ENCODE data around the gene CCDC149. TPM values are rescaled to one million over a fixed set of nuclear protein-coding genes. Genes with fewer than 3 reads are reported as not detected.

The CCDC149 gene
- total RNA-seq, 4 donors from 2014 or later, result 0.91 to 13.9 (median 5.7) TPM

- DNase-seq, result no peak
- intact Hi-C loops (cut with DNase I), result no loop called here
Observed at GRCh38 chr4:24920008-24920407, 7.2 kb upstream of the CCDC149 start.

DNA sequence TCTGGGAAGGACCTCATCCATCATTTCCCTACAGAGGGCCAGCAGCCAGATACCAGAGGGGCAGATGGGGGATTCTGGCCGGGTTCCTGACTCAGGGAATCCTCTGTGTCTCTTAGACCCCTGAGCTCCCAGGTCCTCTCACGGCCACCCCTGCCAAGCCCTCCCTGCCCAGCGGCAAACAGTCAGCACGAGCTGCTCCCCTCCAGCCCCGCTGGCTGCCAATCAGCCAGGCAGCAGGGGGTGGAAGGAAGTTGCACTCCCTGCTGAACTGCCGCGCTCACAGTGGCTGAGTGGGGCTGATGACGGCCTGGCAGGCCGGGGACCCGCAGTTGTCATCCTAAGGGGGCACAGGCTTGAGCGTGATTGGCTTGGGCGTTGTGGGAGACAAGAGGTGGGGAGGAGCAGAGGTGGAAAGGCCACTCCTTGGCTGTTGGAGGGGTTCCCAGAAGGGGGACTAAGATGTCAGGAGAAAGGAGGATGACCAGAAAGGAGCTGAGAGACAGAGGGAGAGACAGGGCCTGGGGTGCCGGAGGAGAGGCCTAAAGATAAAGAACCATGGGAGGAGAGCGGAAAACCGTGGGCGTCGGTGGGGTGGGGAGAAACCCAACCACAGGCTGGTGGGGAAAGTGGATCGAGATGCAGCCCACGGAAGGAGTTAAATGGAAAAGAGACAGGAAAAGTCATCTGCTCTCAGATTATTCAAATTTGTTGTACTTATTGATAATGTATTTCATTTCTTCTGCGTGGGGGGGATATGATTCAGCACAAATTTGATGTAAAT lies 4.4 kb upstream of the CCDC149 start:
- Histone ChIP-seq H3K9me3 (peaks cover 0 to 18% (median 0%) of the 10 kb centered on the region in 3 donors), H3K27me3 (peaks cover 0 to 24% (median 0%) of the 10 kb centered on the region in 4 donors), H3K4me3 (no peak overlapping the region), H3K36me3 (no peaks in the 10 kb centered on the region), H3K27ac (no peak overlapping the region), H3K4me1 (peaks cover 0 to 11% (median under 1%) of the 10 kb centered on the region in 3 donors)
- DNase-seq, result no peak
- WGBS, 2 donors, result 81 to 91% methylated on average over 10 to 12 of the region's 20 CpGs
- TF ChIP-seq CTCF (IDR thresholded peaks at IDR 0.05) (no peak), POLR2A (IDR thresholded peaks at IDR 0.05) (no peak)
- intact Hi-C loops (cut with DNase I), result no loop called here

More at GRCh38 chr4:24920008-24920407, 7.2 kb upstream of the CCDC149 start:
- 87 to 100% methylated on average over 1 of the region's 2 CpGs for WGBS, 2 donors
- Histone ChIP-seq H3K27me3 (peaks cover 0 to 20% (median 0%) of the 10 kb centered on the region in 4 donors), H3K27ac (no peak overlapping the region), H3K36me3 (no peaks in the 10 kb centered on the region), H3K9me3 (peaks cover 0 to 10% (median 0%) of the 10 kb centered on the region in 3 donors), H3K4me1 (peaks cover 0 to 3% (median 0%) of the 10 kb centered on the region in 3 donors), H3K4me3 (no peak overlapping the region)
- no peak for TF ChIP-seq CTCF (IDR thresholded peaks at IDR 0.05)
- TF ChIP-seq POLR2A (IDR thresholded peaks at IDR 0.05), result no peak

DNA sequence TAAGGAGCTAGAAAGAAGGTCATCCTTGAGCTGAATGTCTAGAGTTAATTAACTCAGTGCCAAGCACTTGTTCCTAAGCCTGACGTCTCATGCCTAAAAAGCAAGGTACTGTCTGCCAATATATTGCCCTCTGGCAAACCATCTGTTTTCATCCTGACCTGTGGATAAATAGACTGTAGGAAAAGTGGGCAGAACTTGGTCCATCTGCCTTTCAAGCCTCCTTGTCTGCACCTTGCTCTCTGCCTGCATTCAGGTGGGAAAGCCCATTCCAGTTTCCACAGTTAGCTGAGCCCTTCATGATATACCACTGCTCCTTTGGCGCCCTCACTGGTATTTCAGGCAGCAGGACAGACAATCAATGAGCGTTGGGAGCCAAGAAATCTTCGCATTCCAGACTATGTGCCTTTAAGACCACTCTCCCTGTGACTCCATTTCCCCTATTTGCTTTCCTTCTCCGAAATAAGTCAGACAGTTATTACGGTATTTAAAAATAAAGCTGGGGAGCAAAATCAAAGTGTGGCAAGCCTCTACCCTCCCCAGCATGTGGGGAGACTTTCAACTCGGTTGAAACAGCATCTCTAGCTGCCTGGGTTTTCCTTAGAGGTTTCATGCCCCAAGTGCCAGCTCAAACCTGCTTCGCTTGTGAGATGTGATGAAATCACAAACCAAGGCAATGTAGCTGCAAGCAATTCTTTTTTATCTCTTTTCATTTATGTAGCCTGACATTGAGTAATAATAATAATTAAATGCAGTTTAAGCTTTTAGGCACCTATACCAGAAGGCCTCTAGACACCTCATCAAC lies 2.5 kb upstream of the CCDC149 start:
- intact Hi-C loops (cut with DNase I), result no loop called here
- Histone ChIP-seq H3K27me3 (peaks cover 0 to 16% (median 0%) of the 10 kb centered on the region in 4 donors), H3K36me3 (peaks cover 0 to under 1% (median 0%) of the 10 kb centered on the region in 3 donors), H3K4me1 (peaks cover 7 to 22% (median 7%) of the 10 kb centered on the region in 3 donors), H3K9me3 (peaks cover 0 to 16% (median 0%) of the 10 kb centered on the region in 3 donors), H3K27ac (no peak overlapping the region), H3K4me3 (no peak overlapping the region)
- TF ChIP-seq POLR2A (IDR thresholded peaks at IDR 0.05) (no peak), CTCF (IDR thresholded peaks at IDR 0.05) (no peak)
- 47 to 50% methylated on average over 8 of the region's 8 CpGs for WGBS, 2 donors
- DNase-seq, result no peak

GRCh38 chr4:24914460-24914859 lies 1.6 kb upstream of the CCDC149 start:
- Histone ChIP-seq H3K27me3 (peaks cover 0 to 16% (median 0%) of the 10 kb centered on the region in 4 donors), H3K4me3 (no peak overlapping the region), H3K27ac (no peak overlapping the region), H3K4me1 (peaks cover 7 to 22% (median 7%) of the 10 kb centered on the region in 3 donors), H3K36me3 (peaks cover 0 to 9% (median 0%) of the 10 kb centered on the region in 3 donors), H3K9me3 (peaks cover 0 to 15% (median 4%) of the 10 kb centered on the region in 3 donors)
- DNase-seq, result no peak
- WGBS, 2 donors, result 74 to 77% methylated on average over 5 to 6 of the region's 6 CpGs
- intact Hi-C loops (cut with DNase I), result no loop called here
- TF ChIP-seq CTCF (IDR thresholded peaks at IDR 0.05) (no peak), POLR2A (IDR thresholded peaks at IDR 0.05) (no peak)
